Activated CD8-positive, alpha-beta T cell treated with anti-CD3 and anti-CD28 coated beads for 36 hours (primary cell): ENCODE results near the gene COCH. TPM values are rescaled to one million over a fixed set of nuclear protein-coding genes. Genes with fewer than 3 reads are reported as not detected.

Source experiments
- ATAC-seq: fragments of 200-7000 bp; cut with Tn5 transposase; one replicate; pipeline ENCODE4 v1.10.0; 2021; ENCODE audit warnings: mild to moderate bottlenecking, moderate library complexity
- CTCF ChIA-PET: fragments of 350-600 bp; sonication (Branson Sonifier 250); formaldehyde crosslinking; loops from one replicate; lab custom pipeline; 2021; ENCODE audit warnings: antibody characterized with exemption; lab: Charles Lee
- POLR2A ChIA-PET: fragments of 350-600 bp; sonication (Branson Sonifier 250); formaldehyde crosslinking; loops from one replicate; lab custom pipeline; 2021; ENCODE audit warnings: antibody characterized with exemption; lab: Charles Lee
- DNase-seq: peaks from one replicate; pipeline ENCODE4 v3.0.0-alpha.2; 2020
- H3K27ac Mint-ChIP-seq: one replicate; pipeline ENCODE4 v1.8.0; 2021; ENCODE audit warnings: mild to moderate bottlenecking, mixed read lengths
- H3K27me3 Mint-ChIP-seq: one replicate; pipeline ENCODE4 v1.8.0; 2021; ENCODE audit warnings: mixed read lengths
- H3K36me3 Mint-ChIP-seq: one replicate; pipeline ENCODE4 v1.8.0; 2021; ENCODE audit warnings: low read depth, mixed read lengths
- H3K4me1 Mint-ChIP-seq: one replicate; pipeline ENCODE4 v1.8.0; 2021; ENCODE audit warnings: low read depth, mixed read lengths
- H3K4me3 Mint-ChIP-seq: one replicate; pipeline ENCODE4 v1.8.0; 2021; ENCODE audit warnings: mild to moderate bottlenecking, moderate library complexity, mixed read lengths
- H3K9me3 Mint-ChIP-seq: one replicate; pipeline ENCODE4 v1.8.0; 2021; ENCODE audit warnings: mixed read lengths
- CTCF ChIP-seq: fragments of 200-600 bp; IDR thresholded peaks from one replicate; pipeline ENCODE4 v1.8.0; 2022; ENCODE audit warnings: antibody characterized with exemption, mild to moderate bottlenecking
- intact Hi-C: fragments of 100-400 bp; cut with micrococcal nuclease; formaldehyde crosslinking; loops from one replicate; pipeline ENCODE4 v1.10.0; 2022
- total RNA-seq, 2 experiments: library from RNA; stranded (reverse); gene quantifications; one replicate each; pipeline ENCODE4 v1.2.3, GENCODE V29; 2021

The COCH gene
- total RNA-seq, 2 experiments from 2014 or later = 5.8 TPM

DNA sequence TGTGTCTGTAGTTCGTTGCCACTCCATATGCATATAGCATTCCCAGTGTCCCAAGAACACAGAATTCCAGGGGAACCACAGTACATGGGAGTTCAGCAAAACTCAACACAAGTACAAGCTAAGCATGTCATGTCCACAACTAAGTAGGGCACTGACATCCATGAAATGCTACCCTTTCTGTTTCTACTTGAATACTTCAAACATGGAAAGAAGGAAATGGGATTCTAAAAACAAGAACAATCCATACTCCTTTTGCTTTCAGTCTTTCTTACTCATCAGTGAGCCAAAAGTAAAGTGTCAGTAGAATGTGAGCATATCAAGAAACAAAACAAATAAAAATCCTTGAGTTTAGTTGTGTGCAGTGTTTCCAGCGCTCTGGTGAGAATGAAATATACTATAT is 36.0 kb upstream of the COCH start:
- Mint-ChIP-seq H3K9me3 (peaks cover 11% of the 10 kb centered on the region), H3K4me3 (no peak overlapping the region), H3K36me3 (no peaks in the 10 kb centered on the region), H3K4me1 (no peaks in the 10 kb centered on the region), H3K27me3 (peaks cover 1% of the 10 kb centered on the region), H3K27ac (no peak overlapping the region)
- ChIA-PET POLR2A (no interaction called here), CTCF (no interaction called here)
- no peak for DNase-seq
- intact Hi-C loops = no loop called here
- no peak for TF ChIP-seq CTCF
- no peak for ATAC-seq

GRCh38 chr14:30840086-30840779 is 34.1 kb upstream of the COCH start:
- no peak for ATAC-seq
- no peak for TF ChIP-seq CTCF
- Mint-ChIP-seq H3K36me3 (no peaks in the 10 kb centered on the region), H3K4me3 (no peak overlapping the region), H3K27me3 (peaks cover 6% of the 10 kb centered on the region), H3K9me3 (peaks cover 2% of the 10 kb centered on the region), H3K4me1 (no peaks in the 10 kb centered on the region), H3K27ac (no peak overlapping the region)
- intact Hi-C loops = no loop called here
- POLR2A ChIA-PET = no interaction called here
- DNase-seq = no peak
- CTCF ChIA-PET = no interaction called here

- ChIA-PET POLR2A (interaction anchor here (0.6 kb wide), 1 partner anchor 476 kb away, joined by 3 read pairs; no protein-coding TSS in a partner anchor), CTCF (no interaction called here)
- intact Hi-C loops = no loop called here
- no peaks in the 10 kb centered on the region for H3K36me3 Mint-ChIP-seq
- H3K27ac Mint-ChIP-seq = no peak overlapping the region
- no peak for TF ChIP-seq CTCF
- H3K27me3 Mint-ChIP-seq = peaks cover 14% of the 10 kb centered on the region
- no peak for ATAC-seq
- H3K4me1 Mint-ChIP-seq = no peaks in the 10 kb centered on the region
- H3K9me3 Mint-ChIP-seq = no peaks in the 10 kb centered on the region
- DNase-seq = no peak
- no peak overlapping the region for H3K4me3 Mint-ChIP-seq
Observed at GRCh38 chr14:30842431-30842830, 31.9 kb upstream of the COCH start.

DNA sequence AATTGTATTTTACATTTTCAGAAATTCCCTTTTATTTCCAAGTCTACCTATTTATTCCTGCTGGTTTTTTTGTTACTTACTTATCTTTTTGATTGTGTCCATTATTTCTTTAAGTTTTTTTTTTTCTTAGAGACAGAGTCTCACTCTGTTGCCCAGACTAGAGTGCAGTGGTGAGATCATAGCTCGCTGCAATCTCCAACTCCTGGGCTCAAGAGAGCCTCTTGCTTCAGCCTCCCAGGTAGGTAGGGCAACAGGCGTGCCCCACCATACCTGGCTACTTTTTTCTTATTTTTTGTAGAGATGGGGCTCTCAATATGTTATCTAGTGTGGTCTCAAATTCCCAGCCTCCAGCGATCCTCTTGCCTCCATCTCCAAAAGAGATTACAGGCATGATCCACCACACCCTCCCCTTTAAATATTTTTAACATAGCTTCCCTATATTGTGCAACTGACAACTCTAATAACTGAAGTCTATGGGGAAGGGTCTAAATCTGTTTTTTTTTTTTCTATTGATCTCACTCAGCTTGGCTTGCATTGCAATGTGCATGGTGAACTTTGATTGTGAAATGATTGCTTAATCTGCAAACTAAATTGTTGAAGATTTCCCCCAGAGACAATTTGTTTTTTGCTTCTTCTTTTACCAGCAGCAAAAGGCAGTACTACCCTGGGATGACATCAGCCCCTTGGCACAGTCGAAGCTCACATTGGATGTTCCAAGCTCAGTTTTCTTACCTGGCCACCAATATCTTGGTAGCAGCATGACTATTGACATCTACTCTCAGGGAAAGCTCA is 25.7 kb upstream of the COCH start:
- ATAC-seq (no peak), DNase-seq (no peak)
- peaks cover 2% of the 10 kb centered on the region for H3K4me1 Mint-ChIP-seq
- intact Hi-C loops = no loop called here
- no peak for TF ChIP-seq CTCF
- peaks cover 41% of the 10 kb centered on the region for H3K27me3 Mint-ChIP-seq
- no peaks in the 10 kb centered on the region for H3K9me3 Mint-ChIP-seq
- POLR2A ChIA-PET = no interaction called here
- no peaks in the 10 kb centered on the region for H3K36me3 Mint-ChIP-seq
- CTCF ChIA-PET = no interaction called here
- no peak overlapping the region for H3K27ac Mint-ChIP-seq
- H3K4me3 Mint-ChIP-seq = no peak overlapping the region

GRCh38 chr14:30849354-30849753 is 25.0 kb upstream of the COCH start:
- CTCF ChIA-PET = no interaction called here
- H3K4me1 Mint-ChIP-seq = peaks cover 5% of the 10 kb centered on the region
- intact Hi-C loops = no loop called here
- H3K9me3 Mint-ChIP-seq = no peaks in the 10 kb centered on the region
- POLR2A ChIA-PET = no interaction called here
- no peak for DNase-seq
- H3K27ac Mint-ChIP-seq = no peak overlapping the region
- no peak for ATAC-seq
- H3K4me3 Mint-ChIP-seq = no peak overlapping the region
- no peak for TF ChIP-seq CTCF
- H3K27me3 Mint-ChIP-seq = peaks cover 39% of the 10 kb centered on the region
- H3K36me3 Mint-ChIP-seq = no peaks in the 10 kb centered on the region
